ENCODE measurements around the gene AKAP17A. TPM values are rescaled to one million over a fixed set of nuclear protein-coding genes. Genes with fewer than 3 reads are reported as not detected.

Gene AKAP17A
- total and polyA plus RNA-seq, 2 experiments from 2014 or later: 46.3 to 85.2 TPM

DNA sequence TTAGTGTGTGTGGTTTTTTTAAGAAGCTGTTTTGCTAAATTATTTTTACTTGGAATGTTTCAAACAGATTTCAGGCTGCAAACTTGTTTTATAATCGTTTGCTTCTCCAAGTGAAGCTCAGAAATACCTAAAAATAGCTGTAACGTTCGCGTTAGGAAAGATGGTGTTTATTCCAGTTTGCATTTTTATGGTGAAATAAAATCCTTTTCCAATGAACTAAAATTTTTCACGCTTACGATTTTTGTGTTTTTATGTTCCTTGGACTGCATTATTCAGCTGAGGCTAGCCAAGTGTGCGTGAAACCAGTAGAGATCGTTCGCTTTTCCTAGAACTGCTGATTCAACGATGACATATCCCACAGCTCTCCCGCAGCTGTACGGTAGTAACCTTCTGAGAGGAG is 10.9 kb downstream of the AKAP17A start:
- Histone ChIP-seq H3K4me2 (no peak overlapping the region), H3K4me1 (ENCODE audit: insufficient read depth) (no peaks in the 10 kb centered on the region), H3K27me3 (no peaks in the 10 kb centered on the region), H3K4me3 (no peak overlapping the region), H3K36me3 (replicated peaks; ENCODE audit: insufficient read depth, low read depth) (peaks cover 3% of the 10 kb centered on the region), H3K9me3 (ENCODE audit: low read depth) (peaks cover 3% of the 10 kb centered on the region), H2AFZ (no peak overlapping the region), H3K9me2 (replicated peaks; ENCODE audit: insufficient read depth) (no peaks in the 10 kb centered on the region), H3K79me2 (peaks cover 3% of the 10 kb centered on the region), H3K27ac (no peak overlapping the region), H4K20me1 (ENCODE audit: insufficient read depth, poor library complexity, severe bottlenecking) (peaks cover 16% of the 10 kb centered on the region)
- no peak for DNase-seq (ENCODE audit: low spot score)
- WGBS (ENCODE audit: low lambda C conversion rate, missing lambda C conversion rate): 99% methylated on average over 12 of the region's 12 CpGs
- TF ChIP-seq, protein P1, sequence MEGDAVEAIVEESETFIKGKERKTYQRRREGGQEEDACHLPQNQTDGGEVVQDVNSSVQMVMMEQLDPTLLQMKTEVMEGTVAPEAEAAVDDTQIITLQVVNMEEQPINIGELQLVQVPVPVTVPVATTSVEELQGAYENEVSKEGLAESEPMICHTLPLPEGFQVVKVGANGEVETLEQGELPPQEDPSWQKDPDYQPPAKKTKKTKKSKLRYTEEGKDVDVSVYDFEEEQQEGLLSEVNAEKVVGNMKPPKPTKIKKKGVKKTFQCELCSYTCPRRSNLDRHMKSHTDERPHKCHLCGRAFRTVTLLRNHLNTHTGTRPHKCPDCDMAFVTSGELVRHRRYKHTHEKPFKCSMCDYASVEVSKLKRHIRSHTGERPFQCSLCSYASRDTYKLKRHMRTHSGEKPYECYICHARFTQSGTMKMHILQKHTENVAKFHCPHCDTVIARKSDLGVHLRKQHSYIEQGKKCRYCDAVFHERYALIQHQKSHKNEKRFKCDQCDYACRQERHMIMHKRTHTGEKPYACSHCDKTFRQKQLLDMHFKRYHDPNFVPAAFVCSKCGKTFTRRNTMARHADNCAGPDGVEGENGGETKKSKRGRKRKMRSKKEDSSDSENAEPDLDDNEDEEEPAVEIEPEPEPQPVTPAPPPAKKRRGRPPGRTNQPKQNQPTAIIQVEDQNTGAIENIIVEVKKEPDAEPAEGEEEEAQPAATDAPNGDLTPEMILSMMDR (IDR thresholded peaks at IDR 0.05; ENCODE audit: poor library complexity): no peak
- TF ChIP-seq EZH2 (IDR thresholded peaks at IDR 0.05; ENCODE audit: borderline replicate concordance) (no peak), EZH2phosphoT487 (IDR thresholded peaks at IDR 0.05; ENCODE audit: low read depth, severe bottlenecking, unreplicated experiment) (no peak)

DNA sequence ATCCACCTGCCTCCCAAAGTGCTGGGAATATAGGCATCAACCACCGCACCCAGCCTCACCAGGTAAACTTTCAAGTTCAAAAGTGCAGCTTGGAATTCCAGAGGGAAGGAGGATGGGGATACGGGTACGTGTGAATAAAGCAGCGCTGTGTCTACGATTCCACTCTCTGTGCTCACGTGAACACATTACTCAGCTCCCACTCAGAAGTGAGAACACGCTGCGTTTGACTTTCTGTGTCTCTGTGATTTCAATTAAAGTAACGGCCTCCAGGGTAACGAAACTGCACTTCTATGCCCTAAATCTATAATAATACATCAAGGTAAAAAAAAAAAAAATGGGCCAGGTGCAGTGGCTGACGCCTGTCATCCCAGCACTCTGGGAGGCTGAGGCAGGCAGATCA is 15.1 kb downstream of the AKAP17A start:
- Histone ChIP-seq H3K9me3 (ENCODE audit: low read depth) (peaks cover 3% of the 10 kb centered on the region), H2AFZ (no peak overlapping the region), H3K27ac (no peak overlapping the region), H3K36me3 (replicated peaks; ENCODE audit: insufficient read depth, low read depth) (peaks cover 3% of the 10 kb centered on the region), H3K79me2 (no peaks in the 10 kb centered on the region), H4K20me1 (ENCODE audit: insufficient read depth, poor library complexity, severe bottlenecking) (no peaks in the 10 kb centered on the region), H3K4me3 (no peak overlapping the region), H3K27me3 (no peaks in the 10 kb centered on the region), H3K4me1 (ENCODE audit: insufficient read depth) (no peaks in the 10 kb centered on the region), H3K4me2 (no peak overlapping the region), H3K9me2 (replicated peaks; ENCODE audit: insufficient read depth) (no peaks in the 10 kb centered on the region)
- WGBS (ENCODE audit: low lambda C conversion rate, missing lambda C conversion rate): 94% methylated on average over 11 of the region's 11 CpGs
- no peak for DNase-seq (ENCODE audit: low spot score)
- no peak for TF ChIP-seq EZH2phosphoT487 (IDR thresholded peaks at IDR 0.05; ENCODE audit: low read depth, severe bottlenecking, unreplicated experiment)
- TF ChIP-seq EZH2 (IDR thresholded peaks at IDR 0.05; ENCODE audit: borderline replicate concordance): no peak
- TF ChIP-seq, protein P1 (IDR thresholded peaks at IDR 0.05; ENCODE audit: poor library complexity): no peak

DNA sequence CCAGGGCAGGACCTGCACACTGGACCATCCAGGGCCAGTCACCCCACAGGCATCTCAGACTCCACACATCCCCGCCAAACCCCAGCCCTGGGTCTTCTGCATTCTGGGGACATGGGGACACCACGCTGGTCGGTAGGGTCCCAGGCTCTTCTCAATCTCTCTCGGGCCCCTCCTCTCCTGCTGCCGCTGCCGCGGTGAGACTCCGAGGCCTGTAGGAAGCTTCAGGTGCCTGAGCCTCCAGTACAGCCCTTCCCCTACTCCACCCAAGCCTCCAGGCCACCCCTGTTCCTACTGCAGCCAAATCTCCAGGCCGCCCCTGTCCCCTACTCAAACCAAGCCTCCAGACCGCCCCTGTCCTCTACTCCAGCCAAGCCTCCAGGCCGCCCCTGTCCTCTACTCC is 17.9 kb downstream of the AKAP17A start:
- no peak overlapping the region for H3K4me2 ChIP-seq
- no peaks in the 10 kb centered on the region for H4K20me1 ChIP-seq (ENCODE audit: insufficient read depth, poor library complexity, severe bottlenecking)
- 94% methylated on average over 9 of the region's 11 CpGs for WGBS (ENCODE audit: low lambda C conversion rate, missing lambda C conversion rate)
- no peaks in the 10 kb centered on the region for H3K27me3 ChIP-seq
- no peaks in the 10 kb centered on the region for H3K79me2 ChIP-seq
- H3K9me2 ChIP-seq (replicated peaks; ENCODE audit: insufficient read depth): no peaks in the 10 kb centered on the region
- no peaks in the 10 kb centered on the region for H3K4me1 ChIP-seq (ENCODE audit: insufficient read depth)
- no peak overlapping the region for H3K27ac ChIP-seq
- no peaks in the 10 kb centered on the region for H3K36me3 ChIP-seq (replicated peaks; ENCODE audit: insufficient read depth, low read depth)
- no peaks in the 10 kb centered on the region for H3K9me3 ChIP-seq (ENCODE audit: low read depth)
- no peak overlapping the region for H3K4me3 ChIP-seq
- DNase-seq (ENCODE audit: low spot score): no peak
- H2AFZ ChIP-seq: no peak overlapping the region
- TF ChIP-seq EZH2 (IDR thresholded peaks at IDR 0.05; ENCODE audit: borderline replicate concordance): no peak
- TF ChIP-seq EZH2phosphoT487 (IDR thresholded peaks at IDR 0.05; ENCODE audit: low read depth, severe bottlenecking, unreplicated experiment): no peak
- TF ChIP-seq, protein P1 (IDR thresholded peaks at IDR 0.05; ENCODE audit: poor library complexity): no peak

DNA sequence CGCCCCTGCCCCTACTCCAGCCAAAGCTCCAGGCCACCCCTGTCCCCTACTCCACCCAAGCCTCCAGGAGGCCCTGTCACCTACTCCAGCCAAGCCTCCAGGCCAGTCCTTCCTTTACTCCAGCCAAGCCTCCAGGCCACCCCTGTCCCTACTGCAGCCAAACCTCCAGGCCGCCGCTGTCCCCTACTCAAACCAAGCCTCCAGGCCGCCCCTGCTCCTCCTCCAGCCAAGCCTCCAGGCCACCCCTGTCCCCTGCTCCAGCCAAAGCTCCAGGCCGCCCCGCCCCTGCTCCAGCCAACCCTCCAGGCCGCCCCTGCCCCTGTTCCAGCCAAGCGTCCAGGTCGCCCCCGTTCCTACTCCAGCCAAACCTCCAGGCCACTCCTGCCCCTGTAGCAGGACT is 18.4 kb downstream of the AKAP17A start:
- Histone ChIP-seq H3K79me2 (no peaks in the 10 kb centered on the region), H3K9me3 (ENCODE audit: low read depth) (no peaks in the 10 kb centered on the region), H3K9me2 (replicated peaks; ENCODE audit: insufficient read depth) (no peaks in the 10 kb centered on the region), H3K4me2 (no peak overlapping the region), H3K27me3 (no peaks in the 10 kb centered on the region), H3K27ac (no peak overlapping the region), H3K36me3 (replicated peaks; ENCODE audit: insufficient read depth, low read depth) (no peaks in the 10 kb centered on the region), H3K4me3 (no peak overlapping the region), H4K20me1 (ENCODE audit: insufficient read depth, poor library complexity, severe bottlenecking) (no peaks in the 10 kb centered on the region), H3K4me1 (ENCODE audit: insufficient read depth) (no peaks in the 10 kb centered on the region), H2AFZ (no peak overlapping the region)
- WGBS (ENCODE audit: low lambda C conversion rate, missing lambda C conversion rate): 79% methylated on average over 8 of the region's 10 CpGs
- no peak for DNase-seq (ENCODE audit: low spot score)
- TF ChIP-seq EZH2phosphoT487 (IDR thresholded peaks at IDR 0.05; ENCODE audit: low read depth, severe bottlenecking, unreplicated experiment) (no peak), EZH2 (IDR thresholded peaks at IDR 0.05; ENCODE audit: borderline replicate concordance) (no peak)
- TF ChIP-seq, protein P1 (IDR thresholded peaks at IDR 0.05; ENCODE audit: poor library complexity): no peak

All from hepatocyte (in vitro differentiated cells).